ENCODE measurements around the gene GABPB2.

- TF ChIP-seq, protein P1, sequence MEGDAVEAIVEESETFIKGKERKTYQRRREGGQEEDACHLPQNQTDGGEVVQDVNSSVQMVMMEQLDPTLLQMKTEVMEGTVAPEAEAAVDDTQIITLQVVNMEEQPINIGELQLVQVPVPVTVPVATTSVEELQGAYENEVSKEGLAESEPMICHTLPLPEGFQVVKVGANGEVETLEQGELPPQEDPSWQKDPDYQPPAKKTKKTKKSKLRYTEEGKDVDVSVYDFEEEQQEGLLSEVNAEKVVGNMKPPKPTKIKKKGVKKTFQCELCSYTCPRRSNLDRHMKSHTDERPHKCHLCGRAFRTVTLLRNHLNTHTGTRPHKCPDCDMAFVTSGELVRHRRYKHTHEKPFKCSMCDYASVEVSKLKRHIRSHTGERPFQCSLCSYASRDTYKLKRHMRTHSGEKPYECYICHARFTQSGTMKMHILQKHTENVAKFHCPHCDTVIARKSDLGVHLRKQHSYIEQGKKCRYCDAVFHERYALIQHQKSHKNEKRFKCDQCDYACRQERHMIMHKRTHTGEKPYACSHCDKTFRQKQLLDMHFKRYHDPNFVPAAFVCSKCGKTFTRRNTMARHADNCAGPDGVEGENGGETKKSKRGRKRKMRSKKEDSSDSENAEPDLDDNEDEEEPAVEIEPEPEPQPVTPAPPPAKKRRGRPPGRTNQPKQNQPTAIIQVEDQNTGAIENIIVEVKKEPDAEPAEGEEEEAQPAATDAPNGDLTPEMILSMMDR (IDR thresholded peaks at IDR 0.05; ENCODE audit: low read depth, low read length, missing input control) = no peak
- TF ChIP-seq SP1 (IDR thresholded peaks at IDR 0.05) (no peak), HNF4A (conservative IDR thresholded peaks at IDR 0.05) (no peak)
- TF ChIP-seq, protein P2, sequence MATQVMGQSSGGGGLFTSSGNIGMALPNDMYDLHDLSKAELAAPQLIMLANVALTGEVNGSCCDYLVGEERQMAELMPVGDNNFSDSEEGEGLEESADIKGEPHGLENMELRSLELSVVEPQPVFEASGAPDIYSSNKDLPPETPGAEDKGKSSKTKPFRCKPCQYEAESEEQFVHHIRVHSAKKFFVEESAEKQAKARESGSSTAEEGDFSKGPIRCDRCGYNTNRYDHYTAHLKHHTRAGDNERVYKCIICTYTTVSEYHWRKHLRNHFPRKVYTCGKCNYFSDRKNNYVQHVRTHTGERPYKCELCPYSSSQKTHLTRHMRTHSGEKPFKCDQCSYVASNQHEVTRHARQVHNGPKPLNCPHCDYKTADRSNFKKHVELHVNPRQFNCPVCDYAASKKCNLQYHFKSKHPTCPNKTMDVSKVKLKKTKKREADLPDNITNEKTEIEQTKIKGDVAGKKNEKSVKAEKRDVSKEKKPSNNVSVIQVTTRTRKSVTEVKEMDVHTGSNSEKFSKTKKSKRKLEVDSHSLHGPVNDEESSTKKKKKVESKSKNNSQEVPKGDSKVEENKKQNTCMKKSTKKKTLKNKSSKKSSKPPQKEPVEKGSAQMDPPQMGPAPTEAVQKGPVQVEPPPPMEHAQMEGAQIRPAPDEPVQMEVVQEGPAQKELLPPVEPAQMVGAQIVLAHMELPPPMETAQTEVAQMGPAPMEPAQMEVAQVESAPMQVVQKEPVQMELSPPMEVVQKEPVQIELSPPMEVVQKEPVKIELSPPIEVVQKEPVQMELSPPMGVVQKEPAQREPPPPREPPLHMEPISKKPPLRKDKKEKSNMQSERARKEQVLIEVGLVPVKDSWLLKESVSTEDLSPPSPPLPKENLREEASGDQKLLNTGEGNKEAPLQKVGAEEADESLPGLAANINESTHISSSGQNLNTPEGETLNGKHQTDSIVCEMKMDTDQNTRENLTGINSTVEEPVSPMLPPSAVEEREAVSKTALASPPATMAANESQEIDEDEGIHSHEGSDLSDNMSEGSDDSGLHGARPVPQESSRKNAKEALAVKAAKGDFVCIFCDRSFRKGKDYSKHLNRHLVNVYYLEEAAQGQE (IDR thresholded peaks at IDR 0.05) = no peak
Measured at GRCh38 chr1:151135433-151136385, 65.1 kb downstream of the GABPB2 start.

Measured in liver (tissue), 3 donors.